HepG2 (cell line): ENCODE results near the gene TTPAL. TPM values are rescaled to one million over a fixed set of nuclear protein-coding genes. Genes with fewer than 3 reads are reported as not detected.

Experiments
- CBX5 ChIP-seq: sonication (generic); formaldehyde crosslinking; IDR thresholded peaks from 2 replicates; pipeline ENCODE4 v1.4.0; 2020; ENCODE audit warnings: missing genetic modification reagents, borderline replicate concordance
- CEBPB ChIP-seq: IDR thresholded peaks from 2 replicates; pipeline ENCODE4 v1.6.1; 2011; ENCODE audit warnings: low read depth, low read length, improper control_type of control experiment, borderline replicate concordance
- EZH2 ChIP-seq: conservative IDR thresholded peaks from 2 replicates; pipeline ENCODE4 v1.6.1; 2012; ENCODE audit warnings: mild to moderate bottlenecking, low read depth, low read length, moderate library complexity
- HNRNPH1 ChIP-seq: fragments of 200-400 bp; formaldehyde crosslinking; optimal IDR thresholded peaks from 2 replicates; pipeline ENCODE3; 2017; ENCODE audit warnings: mild to moderate bottlenecking, low read depth, low read length
- HOXA7 ChIP-seq: sonication (generic); formaldehyde crosslinking; IDR thresholded peaks from 2 replicates; pipeline ENCODE4 v1.8.1; 2022; ENCODE audit warnings: mild to moderate bottlenecking, missing genetic modification reagents, moderate library complexity
- IKZF5 ChIP-seq: IDR thresholded peaks from 2 replicates; pipeline ENCODE4 v1.6.1; 2018; ENCODE audit warnings: missing genetic modification reagents, mild to moderate bottlenecking, missing compliant biosample characterization
- JARID2 ChIP-seq: sonication (generic); formaldehyde crosslinking; IDR thresholded peaks from 2 replicates; pipeline ENCODE4 v1.8.1; 2023; ENCODE audit warnings: missing genetic modification reagents, inconsistent platforms; ENCODE audit not compliant: insufficient replicate concordance
- KLF11 ChIP-seq: IDR thresholded peaks from 2 replicates; pipeline ENCODE4 v1.6.1; 2016; ENCODE audit warnings: missing compliant biosample characterization
- KLF13 ChIP-seq: sonication (generic); formaldehyde crosslinking; IDR thresholded peaks from 2 replicates; pipeline ENCODE4 v1.4.0; 2020; ENCODE audit warnings: mild to moderate bottlenecking, missing genetic modification reagents
- KLF9 ChIP-seq: IDR thresholded peaks from 2 replicates; pipeline ENCODE4 v1.6.1; 2016; ENCODE audit warnings: low read depth
- LRRFIP1 ChIP-seq: sonication (generic); formaldehyde crosslinking; conservative IDR thresholded peaks from 2 replicates; pipeline ENCODE4 v1.4.0; 2020; ENCODE audit warnings: missing genetic modification reagents
- MAFF ChIP-seq: IDR thresholded peaks from 2 replicates; pipeline ENCODE4 v1.6.1; 2011; ENCODE audit warnings: low read depth, low read length, improper control_type of control experiment
- ONECUT2 ChIP-seq: sonication (generic); formaldehyde crosslinking; IDR thresholded peaks from 2 replicates; pipeline ENCODE4 v1.4.0; 2020; ENCODE audit warnings: missing genetic modification reagents
- PHF8 ChIP-seq: sonication (generic); formaldehyde crosslinking; IDR thresholded peaks from 2 replicates; pipeline ENCODE4 v1.5.0; 2020; ENCODE audit warnings: missing genetic modification reagents
- RARA ChIP-seq: IDR thresholded peaks from 2 replicates; pipeline ENCODE4 v1.6.1; 2016; ENCODE audit warnings: missing genetic modification reagents, missing compliant biosample characterization
- SMARCE1 ChIP-seq: fragments of 450-650 bp; IDR thresholded peaks from 2 replicates; pipeline ENCODE4 v1.6.1; 2017; ENCODE audit warnings: borderline replicate concordance
- ZFY ChIP-seq: sonication (generic); formaldehyde crosslinking; IDR thresholded peaks from 2 replicates; pipeline ENCODE4 v1.4.0; 2020; ENCODE audit warnings: missing genetic modification reagents
- ZNF142 ChIP-seq: sonication (generic); formaldehyde crosslinking; IDR thresholded peaks from 2 replicates; pipeline ENCODE4 v1.4.0; 2020; ENCODE audit warnings: missing genetic modification reagents
- ZNF605 ChIP-seq: sonication (generic); formaldehyde crosslinking; IDR thresholded peaks from 2 replicates; pipeline ENCODE4 v1.8.0; 2022; ENCODE audit warnings: mild to moderate bottlenecking, missing genetic modification reagents
- ZNF616 ChIP-seq: sonication (generic); formaldehyde crosslinking; IDR thresholded peaks from 2 replicates; pipeline ENCODE4 v1.5.0; 2020; ENCODE audit warnings: low read depth, mild to moderate bottlenecking, missing genetic modification reagents
- ZNF629 ChIP-seq: sonication (generic); formaldehyde crosslinking; conservative IDR thresholded peaks from 2 replicates; pipeline ENCODE4 v1.5.0; 2020; ENCODE audit warnings: missing genetic modification reagents
- ZNF709 ChIP-seq: sonication (generic); formaldehyde crosslinking; IDR thresholded peaks from 2 replicates; pipeline ENCODE4 v1.5.0; 2020; ENCODE audit warnings: mild to moderate bottlenecking, missing genetic modification reagents
- ZNF782 ChIP-seq: sonication (generic); formaldehyde crosslinking; IDR thresholded peaks from 2 replicates; pipeline ENCODE4 v1.4.0; 2020; ENCODE audit warnings: missing genetic modification reagents, mild to moderate bottlenecking, borderline replicate concordance
- polyA plus RNA-seq, 8 experiments: library from polyadenylated mRNA; depleted of rRNA in 3 of 8; stranded (reverse) in 7 of 8; unstranded in 1 of 8; fragments of >200 nt; fragmentation: Illumina TruSeq in 4 of 8; extraction: Trizol in 4 of 8; gene quantifications; 2 replicates each; pipeline versions ENCODE4 v1.2.1 to v1.2.3, GENCODE V29; 2011 to 2016; ENCODE audit warnings: low read depth in 4 of 8, missing spikeins in 1 of 8, mixed read lengths in 1 of 8; ENCODE audit not compliant: insufficient read depth in 1 of 8
- total RNA-seq, 5 experiments: library from RNA; depleted of rRNA; stranded (reverse); fragments of >200 nt; fragmentation: Illumina TruSeq; extraction: Trizol; gene quantifications; 2 replicates each; pipeline ENCODE4 v1.2.3, GENCODE V29; 2016; ENCODE audit warnings: low read depth in 1 of 5

TTPAL gene
- total and polyA plus RNA-seq, 2 of the 13 experiments (the other 11 are each of a cell fraction or from before 2014, with no cell fraction given) = 4.3 to 18.8 TPM

GRCh38 chr20:44442298-44443070 lies 33.2 kb upstream of the TTPAL start (continued):
- TF ChIP-seq ZNF142 (CRISPR knock-in tag) (peak; percentile 68; the same call in 1 of the 2 replicates), EZH2 (no peak), ONECUT2 (CRISPR knock-in tag) (no peak), RARA (CRISPR knock-in tag) (no peak), HOXA7 (CRISPR knock-in tag) (no peak), ZNF605 (CRISPR knock-in tag) (no peak), ZNF782 (CRISPR knock-in tag) (no peak), CBX5 (CRISPR knock-in tag) (no peak), PHF8 (CRISPR knock-in tag) (0 out of 2 replicates have a peak, but pooled peaks have one; percentile 30), HNRNPH1 (no peak), ZNF629 (CRISPR knock-in tag) (no peak), ZNF616 (CRISPR knock-in tag) (no peak), KLF13 (no peak), MAFF (no peak), KLF9 (CRISPR knock-in tag) (no peak), ZNF709 (CRISPR knock-in tag) (no peak), IKZF5 (CRISPR knock-in tag) (no peak), LRRFIP1 (CRISPR knock-in tag) (no peak), JARID2 (CRISPR knock-in tag) (no peak), CEBPB (peak; percentile 95), ZFY (CRISPR knock-in tag) (peak; percentile 42; the same call in 1 of the 2 replicates), SMARCE1 (no peak), KLF11 (CRISPR knock-in tag) (no peak)
